Fibroblast of the aortic adventitia (primary cell): ENCODE data around the gene GNA14. TPM values are rescaled to one million over a fixed set of nuclear protein-coding genes. Genes with fewer than 3 reads are reported as not detected.

Experiments used
- DNase-seq: peaks from one replicate; pipeline ENCODE4 v3.0.0-alpha.2; 2010; ENCODE audit warnings: low read depth
- H3K4me3 ChIP-seq: 2 replicates; pipeline ENCODE4 v1.5.1; 2011; ENCODE audit warnings: low read depth, mild to moderate bottlenecking, control low read depth, low read length, moderate library complexity
- total RNA-seq: library from RNA; depleted of rRNA; stranded (reverse); fragments of >200 nt; gene quantifications from 2 replicates; pipeline ENCODE4 v1.2.3, GENCODE V29; 2012; ENCODE audit warnings: low replicate concordance
- TF ChIP-seq, protein P1 (sequence below): IDR thresholded peaks from 2 replicates; pipeline ENCODE4 v1.5.1; 2011; ENCODE audit warnings: mild to moderate bottlenecking, low read length, control low read depth, inconsistent platforms; ENCODE audit not compliant: insufficient read depth

Gene GNA14
- total RNA-seq, 1 donor: 1.5 TPM

DNA sequence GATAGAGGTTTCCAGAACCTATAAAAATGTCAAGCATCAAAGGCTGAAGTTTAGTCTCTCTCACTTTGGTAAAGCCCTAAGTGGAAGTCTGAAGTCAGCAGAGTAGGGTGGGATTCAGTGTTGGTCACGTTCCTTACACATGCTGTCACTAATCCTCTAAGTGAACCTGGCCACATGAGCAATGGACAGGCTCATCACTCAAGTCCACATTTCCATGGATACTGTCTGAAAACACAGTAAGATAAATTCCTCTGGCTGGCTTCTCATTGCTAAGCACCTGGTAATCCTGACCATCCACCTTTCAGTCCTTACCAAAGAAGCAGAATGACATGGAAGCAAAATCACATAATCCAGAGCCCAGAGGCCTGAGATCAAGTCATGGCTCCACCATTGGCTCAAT is 43.8 kb downstream of the GNA14 start:
- TF ChIP-seq, protein P1, sequence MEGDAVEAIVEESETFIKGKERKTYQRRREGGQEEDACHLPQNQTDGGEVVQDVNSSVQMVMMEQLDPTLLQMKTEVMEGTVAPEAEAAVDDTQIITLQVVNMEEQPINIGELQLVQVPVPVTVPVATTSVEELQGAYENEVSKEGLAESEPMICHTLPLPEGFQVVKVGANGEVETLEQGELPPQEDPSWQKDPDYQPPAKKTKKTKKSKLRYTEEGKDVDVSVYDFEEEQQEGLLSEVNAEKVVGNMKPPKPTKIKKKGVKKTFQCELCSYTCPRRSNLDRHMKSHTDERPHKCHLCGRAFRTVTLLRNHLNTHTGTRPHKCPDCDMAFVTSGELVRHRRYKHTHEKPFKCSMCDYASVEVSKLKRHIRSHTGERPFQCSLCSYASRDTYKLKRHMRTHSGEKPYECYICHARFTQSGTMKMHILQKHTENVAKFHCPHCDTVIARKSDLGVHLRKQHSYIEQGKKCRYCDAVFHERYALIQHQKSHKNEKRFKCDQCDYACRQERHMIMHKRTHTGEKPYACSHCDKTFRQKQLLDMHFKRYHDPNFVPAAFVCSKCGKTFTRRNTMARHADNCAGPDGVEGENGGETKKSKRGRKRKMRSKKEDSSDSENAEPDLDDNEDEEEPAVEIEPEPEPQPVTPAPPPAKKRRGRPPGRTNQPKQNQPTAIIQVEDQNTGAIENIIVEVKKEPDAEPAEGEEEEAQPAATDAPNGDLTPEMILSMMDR: no peak

DNA sequence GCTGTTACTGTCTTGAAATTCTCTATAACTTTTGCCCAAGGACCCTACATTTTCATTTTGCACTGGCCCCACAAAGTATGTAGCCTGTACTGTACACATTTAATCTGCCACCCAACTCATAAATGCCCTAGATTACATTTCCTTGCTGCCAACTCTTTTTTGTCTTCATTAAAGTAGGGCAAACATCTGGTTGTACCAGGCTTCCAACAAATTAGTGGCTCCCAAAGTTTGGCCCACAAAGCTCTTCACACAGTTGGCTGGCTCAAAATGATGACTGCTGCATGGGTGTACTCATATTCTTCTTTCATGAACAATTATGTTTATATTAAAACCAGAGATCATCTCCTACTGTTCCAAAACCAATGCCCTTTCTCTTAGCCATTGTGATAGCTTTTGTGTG is 45.3 kb downstream of the GNA14 start:
- no peak for DNase-seq
- H3K4me3 ChIP-seq: no peak overlapping the region
- TF ChIP-seq, protein P1: no peak

More for the DNA sequence above, 43.8 kb downstream of the GNA14 start:
- no peak overlapping the region for H3K4me3 ChIP-seq
- no peak for DNase-seq

DNA sequence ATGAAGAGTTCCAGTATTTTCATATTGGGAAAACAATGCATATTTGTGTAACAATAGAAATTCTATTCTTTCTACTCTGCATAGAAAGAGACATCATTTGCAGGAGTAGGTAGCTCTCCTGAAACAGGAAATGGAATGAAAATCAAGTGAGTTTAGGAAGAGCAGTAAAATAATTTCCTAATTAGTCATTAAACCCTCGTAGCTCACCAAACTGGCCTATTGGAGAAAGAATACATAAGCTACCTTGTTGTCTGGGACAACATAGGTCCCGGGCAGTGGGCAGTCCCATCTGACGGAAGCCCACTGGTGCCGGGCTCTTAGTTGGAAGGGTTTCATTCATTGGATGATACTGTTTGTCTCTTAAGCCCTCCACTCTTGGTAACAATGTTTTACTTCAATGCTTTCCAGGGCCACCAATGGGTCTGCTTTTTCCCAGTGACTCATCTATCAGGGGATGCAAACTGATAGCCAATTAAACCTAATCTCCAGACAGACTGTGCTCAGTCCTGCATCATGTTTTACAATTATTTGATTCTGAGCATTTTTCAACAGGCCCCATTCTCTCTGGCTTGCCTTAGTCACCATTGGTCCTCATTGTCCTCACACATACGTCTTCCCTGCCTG is 46.5 kb downstream of the GNA14 start:
- H3K4me3 ChIP-seq: no peak overlapping the region
- no peak for DNase-seq
- TF ChIP-seq, protein P1: no peak

DNA sequence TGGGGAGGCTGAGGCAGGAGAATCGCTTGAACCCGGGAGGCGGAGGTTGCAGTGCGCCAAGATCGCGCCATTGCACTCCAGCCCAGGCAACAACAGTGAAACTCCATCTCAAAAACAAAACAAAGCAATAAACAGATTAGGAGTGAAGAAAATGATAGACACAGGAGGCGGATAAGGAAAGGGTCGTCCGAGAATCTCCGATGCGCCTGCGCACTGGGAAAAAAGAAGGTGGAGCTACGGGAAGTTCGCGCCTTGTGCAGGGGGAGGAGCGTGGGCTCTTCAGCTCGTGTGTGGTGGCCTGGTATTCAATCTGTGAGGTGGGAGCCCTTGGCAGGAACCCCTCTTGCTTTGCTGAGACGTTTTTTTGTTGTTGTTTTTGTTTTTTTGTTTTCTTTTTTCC is 47.3 kb downstream of the GNA14 start:
- H3K4me3 ChIP-seq: no peak overlapping the region
- DNase-seq: no peak
- TF ChIP-seq, protein P1: no peak

DNA sequence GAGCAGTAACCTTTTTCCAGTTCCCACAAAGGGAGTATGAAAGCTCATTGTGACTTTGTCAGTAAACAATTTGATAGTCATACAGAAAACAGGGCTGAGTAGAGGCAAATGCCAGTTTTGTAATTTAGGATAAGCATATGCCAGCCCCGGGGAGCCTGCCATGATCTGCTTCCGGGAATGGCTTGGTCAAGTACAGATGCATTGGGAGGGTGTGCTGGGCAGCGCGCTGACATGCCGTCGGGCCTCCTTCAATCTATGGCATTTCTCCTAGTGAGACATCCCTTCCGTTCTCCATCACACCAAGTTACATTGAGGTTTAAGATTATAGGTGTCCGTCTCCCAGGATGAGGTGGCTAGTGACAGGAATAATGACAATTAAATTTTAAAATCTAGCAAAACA is 48.6 kb downstream of the GNA14 start:
- TF ChIP-seq, protein P1: no peak

DNA sequence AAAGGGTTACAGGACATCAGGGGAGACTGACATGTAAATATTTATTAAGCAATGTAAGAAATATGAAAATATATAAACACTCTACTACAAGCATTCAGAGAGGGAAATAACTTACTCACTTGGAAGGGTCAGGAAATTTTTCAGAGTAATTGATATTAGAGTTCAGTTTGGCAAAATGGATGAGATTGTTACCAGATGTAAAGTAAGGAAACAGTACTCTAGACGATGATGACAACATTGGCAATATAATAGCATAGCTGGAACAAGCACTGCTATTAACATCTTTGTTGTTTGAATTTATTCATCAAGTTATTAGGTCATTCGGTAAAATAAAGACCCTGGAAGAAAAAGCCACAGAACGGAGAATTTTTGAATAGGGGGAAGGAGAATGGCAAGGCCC is 49.1 kb downstream of the GNA14 start:
- no peak overlapping the region for H3K4me3 ChIP-seq
- DNase-seq: peak; percentile 40
- TF ChIP-seq, protein P1: no peak

More for the DNA sequence above, 48.6 kb downstream of the GNA14 start:
- no peak for DNase-seq
- H3K4me3 ChIP-seq: no peak overlapping the region

DNA sequence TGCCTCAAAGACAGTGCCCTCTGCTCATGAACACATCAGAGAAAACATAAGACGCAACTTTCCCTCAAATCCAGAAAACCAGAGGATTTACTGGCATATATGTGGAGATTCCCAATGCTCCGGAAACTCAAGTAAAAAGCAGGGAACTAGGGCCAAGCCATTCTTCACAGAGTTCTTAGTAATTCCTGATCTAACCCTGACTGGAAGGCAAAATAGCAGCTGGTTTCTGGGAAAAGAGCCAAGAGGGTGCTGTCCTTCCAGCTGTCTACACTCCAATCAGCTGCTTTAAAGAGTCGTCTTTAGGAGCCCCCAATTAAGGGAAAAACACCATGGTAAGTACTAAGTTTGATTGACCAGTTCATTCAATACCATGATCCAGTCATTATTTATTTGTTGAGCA is 49.6 kb downstream of the GNA14 start:
- TF ChIP-seq, protein P1: no peak
- peak; percentile 77 for DNase-seq

More for the DNA sequence above, 49.6 kb downstream of the GNA14 start:
- H3K4me3 ChIP-seq: no peak overlapping the region
